ENCODE measurements around the gene ZNF783. TPM values are rescaled to one million over a fixed set of nuclear protein-coding genes. Genes with fewer than 3 reads are reported as not detected.
"Not testable (repeated sequence)": the region's sequence is repeated elsewhere in the genome, so short reads cannot be mapped to it uniquely, and the experiment has no call there.

ZNF783 gene
- total and polyA plus RNA-seq, 4 experiments from 2014 or later, result 2.7 to 43.5 (median 25.3) TPM

- Histone ChIP-seq H3K27ac (ENCODE audit: low read depth, low read length) (no peak overlapping the region), H3K27me3 (ENCODE audit: insufficient read depth, low read length) (no peaks in the 10 kb centered on the region), H3K36me3 (ENCODE audit: insufficient read depth, low read length) (no peaks in the 10 kb centered on the region), H3K9me3 (ENCODE audit: control insufficient read depth in 1 of 2, low read length in 2 of 2) (no peaks in the 10 kb centered on the region), H3K4me1 (ENCODE audit: insufficient read depth, low read length) (peaks cover 10% of the 10 kb centered on the region), H3K4me3 (ENCODE audit: low read length in 2 of 2) (peak overlapping the region; percentile 4 to 13)
- Mint-ChIP-seq H3K9me3 (peaks cover 0 to 6% (median 0%) of the 10 kb centered on the region in 8 donors), H3K27me3 (peaks cover 5% of the 10 kb centered on the region in 2 donors), H3K4me3 (peak overlapping the region; percentile 27 to 83 (median 70)), H3K27ac (peak overlapping the region in 5 of 7 donors; percentile 9 to 59 (median 42)), H3K36me3 (no peaks in the 10 kb centered on the region), H3K4me1 (peaks cover 8 to 24% (median 10%) of the 10 kb centered on the region in 4 donors)
- intact Hi-C loops (cut with micrococcal nuclease), result no loop called here
- ChIA-PET CTCF (ENCODE audit: partially characterized antibody) (no interaction called here), POLR2A (ENCODE audit: partially characterized antibody) (no interaction called here)
- no peak for DNase-seq
These were observed 60.1 kb downstream of the ZNF783 start for GRCh38 chr7:149321978-149322541.

DNA sequence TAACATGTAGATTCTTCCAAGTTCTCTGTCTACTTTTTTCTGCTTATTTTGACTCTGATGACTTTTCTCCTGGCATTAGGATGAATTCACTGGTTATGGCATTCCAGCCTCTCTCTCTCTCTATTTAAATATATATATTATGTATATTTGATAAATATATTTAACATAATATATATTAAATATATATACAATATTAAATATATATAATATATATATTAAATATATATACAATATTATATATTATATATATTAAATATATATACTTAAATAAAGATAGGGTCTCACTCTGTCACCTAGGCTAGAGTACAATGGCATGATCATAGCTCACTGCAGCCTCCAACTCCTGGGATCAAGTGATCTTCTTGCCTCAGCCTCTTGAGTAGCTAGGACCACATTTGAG is 60.7 kb downstream of the ZNF783 start:
- H3K36me3 ChIP-seq (ENCODE audit: insufficient read depth, low read length), result no peaks in the 10 kb centered on the region
- H3K4me1 Mint-ChIP-seq, result peaks cover 8 to 24% (median 10%) of the 10 kb centered on the region in 4 donors
- H3K36me3 Mint-ChIP-seq, result no peaks in the 10 kb centered on the region
- no peak overlapping the region for H3K27ac Mint-ChIP-seq
- H3K4me3 Mint-ChIP-seq, result peak overlapping the region in 2 of 8 donors; percentile 8 to 69
- H3K27me3 Mint-ChIP-seq, result peaks cover 4 to 5% of the 10 kb centered on the region in 2 donors
- DNase-seq, result no peak
- H3K27ac ChIP-seq (ENCODE audit: low read depth, low read length), result no peak overlapping the region
- ChIA-PET POLR2A (ENCODE audit: partially characterized antibody) (no interaction called here), CTCF (ENCODE audit: partially characterized antibody) (interaction anchor here (1.0 kb wide), 1 partner anchor 12 kb away, joined by 3 read pairs; no protein-coding TSS in a partner anchor)
- peaks cover 10% of the 10 kb centered on the region for H3K4me1 ChIP-seq (ENCODE audit: insufficient read depth, low read length)
- intact Hi-C loops (cut with micrococcal nuclease), result no loop called here
- no peaks in the 10 kb centered on the region for H3K9me3 ChIP-seq (ENCODE audit: control insufficient read depth in 1 of 2, low read length in 2 of 2)
- H3K27me3 ChIP-seq (ENCODE audit: insufficient read depth, low read length), result no peaks in the 10 kb centered on the region
- H3K9me3 Mint-ChIP-seq, result peaks cover 0 to 2% (median 0%) of the 10 kb centered on the region in 8 donors
- no peak overlapping the region for H3K4me3 ChIP-seq (ENCODE audit: low read length in 2 of 2)

GRCh38 chr7:149325248-149325647 is 63.3 kb downstream of the ZNF783 start:
- intact Hi-C loops (cut with micrococcal nuclease), result no loop called here
- POLR2A ChIA-PET (ENCODE audit: partially characterized antibody), result no interaction called here
- H3K27ac Mint-ChIP-seq, result no peak overlapping the region
- H3K27me3 Mint-ChIP-seq, result peaks cover 1 to 7% of the 10 kb centered on the region in 2 donors
- Histone ChIP-seq H3K27ac (ENCODE audit: low read depth, low read length) (no peak overlapping the region), H3K27me3 (ENCODE audit: insufficient read depth, low read length) (no peaks in the 10 kb centered on the region), H3K9me3 (ENCODE audit: control insufficient read depth in 1 of 2, low read length in 2 of 2) (no peaks in the 10 kb centered on the region), H3K36me3 (ENCODE audit: insufficient read depth, low read length) (no peaks in the 10 kb centered on the region), H3K4me1 (ENCODE audit: insufficient read depth, low read length) (peaks cover 10% of the 10 kb centered on the region), H3K4me3 (ENCODE audit: low read length in 2 of 2) (no peak overlapping the region)
- CTCF ChIA-PET (ENCODE audit: partially characterized antibody), result no interaction called here
- H3K36me3 Mint-ChIP-seq, result no peaks in the 10 kb centered on the region
- H3K9me3 Mint-ChIP-seq, result no peaks in the 10 kb centered on the region
- DNase-seq, result no peak
- no peak overlapping the region for H3K4me3 Mint-ChIP-seq
- H3K4me1 Mint-ChIP-seq, result peaks cover 8 to 22% (median 10%) of the 10 kb centered on the region in 4 donors

DNA sequence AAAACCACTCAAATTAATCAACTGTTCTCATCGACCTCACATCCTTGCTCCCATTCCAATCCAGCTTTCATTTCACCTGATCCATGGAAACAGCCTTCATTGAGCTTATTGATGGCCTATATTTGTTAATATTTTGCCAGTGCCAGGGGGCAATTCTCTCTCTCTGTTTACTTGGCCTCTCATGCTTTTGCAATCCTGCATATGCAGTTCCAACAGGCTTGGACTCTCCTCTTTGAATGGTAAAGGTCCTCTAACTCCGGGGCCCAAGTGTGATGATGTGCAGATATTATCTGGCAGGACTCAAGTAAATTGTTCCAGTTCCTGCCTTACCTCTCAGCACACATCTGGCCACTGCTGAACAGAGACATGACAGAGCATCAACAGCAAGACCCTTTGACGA is 67.3 kb downstream of the ZNF783 start:
- POLR2A ChIA-PET (ENCODE audit: partially characterized antibody), result no interaction called here
- CTCF ChIA-PET (ENCODE audit: partially characterized antibody), result no interaction called here

DNA sequence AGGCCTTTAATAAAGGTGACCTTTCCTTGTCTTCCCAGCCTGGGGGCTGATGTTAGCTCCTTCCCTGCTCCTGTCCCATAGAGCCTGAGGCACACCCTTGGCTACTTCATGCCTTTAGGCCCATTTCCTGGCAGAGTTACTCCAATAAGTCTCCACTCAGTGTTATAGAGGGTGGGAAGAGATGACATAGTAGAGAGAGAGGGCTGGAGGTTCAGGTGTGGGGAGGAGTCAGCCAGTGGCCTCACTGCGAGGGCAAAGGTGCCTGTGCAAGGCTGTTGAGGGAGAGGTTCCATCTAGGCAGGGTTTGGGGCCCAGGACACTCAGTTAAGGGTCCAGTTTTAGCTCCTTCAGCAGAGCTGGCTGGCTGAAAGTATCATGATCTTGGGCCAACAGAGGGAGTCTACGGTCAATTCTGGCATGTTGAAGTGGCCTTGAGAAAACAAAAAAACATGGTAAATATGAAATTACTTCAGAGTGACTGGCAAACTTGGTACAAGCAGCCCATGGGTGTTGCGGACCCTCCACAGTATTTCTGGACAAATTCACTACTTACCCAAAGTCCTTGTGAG is 67.9 kb downstream of the ZNF783 start:
- Mint-ChIP-seq H3K36me3 (no peaks in the 10 kb centered on the region), H3K27ac (no peak overlapping the region), H3K4me3 (no peak overlapping the region), H3K27me3 (peaks cover 5 to 16% of the 10 kb centered on the region in 2 donors), H3K4me1 (no peaks in the 10 kb centered on the region), H3K9me3 (peaks cover 0 to 8% (median 3%) of the 10 kb centered on the region in 8 donors)
- Histone ChIP-seq H3K4me3 (ENCODE audit: low read length in 2 of 2) (no peak overlapping the region), H3K9me3 (ENCODE audit: control insufficient read depth in 1 of 2, low read length in 2 of 2) (no peaks in the 10 kb centered on the region), H3K27me3 (ENCODE audit: insufficient read depth, low read length) (no peaks in the 10 kb centered on the region), H3K4me1 (ENCODE audit: insufficient read depth, low read length) (no peaks in the 10 kb centered on the region), H3K27ac (ENCODE audit: low read depth, low read length) (no peak overlapping the region), H3K36me3 (ENCODE audit: insufficient read depth, low read length) (no peaks in the 10 kb centered on the region)
- ChIA-PET CTCF (ENCODE audit: partially characterized antibody) (no interaction called here), POLR2A (ENCODE audit: partially characterized antibody) (no interaction called here)
- no peak for DNase-seq
- intact Hi-C loops (cut with micrococcal nuclease), result no loop called here

More for the DNA sequence above, 67.3 kb downstream of the ZNF783 start:
- H3K4me3 ChIP-seq (ENCODE audit: low read length in 2 of 2), result no peak overlapping the region
- Mint-ChIP-seq H3K4me1 (no peaks in the 10 kb centered on the region), H3K4me3 (no peak overlapping the region), H3K27me3 (peaks cover 5 to 16% of the 10 kb centered on the region in 2 donors), H3K27ac (no peak overlapping the region), H3K9me3 (peaks cover 0 to 8% (median 3%) of the 10 kb centered on the region in 8 donors), H3K36me3 (no peaks in the 10 kb centered on the region)
- intact Hi-C loops (cut with micrococcal nuclease), result no loop called here
- H3K36me3 ChIP-seq (ENCODE audit: insufficient read depth, low read length), result no peaks in the 10 kb centered on the region
- H3K9me3 ChIP-seq (ENCODE audit: control insufficient read depth in 1 of 2, low read length in 2 of 2), result no peaks in the 10 kb centered on the region
- H3K4me1 ChIP-seq (ENCODE audit: insufficient read depth, low read length), result no peaks in the 10 kb centered on the region
- no peak for DNase-seq
- no peak overlapping the region for H3K27ac ChIP-seq (ENCODE audit: low read depth, low read length)
- no peaks in the 10 kb centered on the region for H3K27me3 ChIP-seq (ENCODE audit: insufficient read depth, low read length)

GRCh38 chr7:149330914-149331567 is 69.0 kb downstream of the ZNF783 start:
- H3K36me3 Mint-ChIP-seq, result no peaks in the 10 kb centered on the region
- peaks cover 5 to 17% of the 10 kb centered on the region in 2 donors for H3K27me3 Mint-ChIP-seq
- CTCF ChIA-PET (ENCODE audit: partially characterized antibody), result no interaction called here
- no peaks in the 10 kb centered on the region for H3K4me1 ChIP-seq (ENCODE audit: insufficient read depth, low read length)
- no peaks in the 10 kb centered on the region for H3K9me3 ChIP-seq (ENCODE audit: control insufficient read depth in 1 of 2, low read length in 2 of 2)
- peak overlapping the region in 1 of 7 donors; percentile 64 for H3K27ac Mint-ChIP-seq
- no peak overlapping the region for H3K4me3 Mint-ChIP-seq
- no peaks in the 10 kb centered on the region for H3K36me3 ChIP-seq (ENCODE audit: insufficient read depth, low read length)
- POLR2A ChIA-PET (ENCODE audit: partially characterized antibody), result no interaction called here
- peaks cover 0 to 8% (median 3%) of the 10 kb centered on the region in 8 donors for H3K9me3 Mint-ChIP-seq
- no peak overlapping the region for H3K27ac ChIP-seq (ENCODE audit: low read depth, low read length)
- DNase-seq, result no peak
- intact Hi-C loops (cut with micrococcal nuclease), result no loop called here
- H3K4me1 Mint-ChIP-seq, result no peaks in the 10 kb centered on the region
- no peak overlapping the region for H3K4me3 ChIP-seq (ENCODE audit: low read length in 2 of 2)
- H3K27me3 ChIP-seq (ENCODE audit: insufficient read depth, low read length), result no peaks in the 10 kb centered on the region

GRCh38 chr7:149332602-149333320 is 70.8 kb downstream of the ZNF783 start:
- H3K9me3 Mint-ChIP-seq; H3K9me3 ChIP-seq (ENCODE audit: control insufficient read depth in 1 of 2, low read length in 2 of 2); POLR2A ChIA-PET (ENCODE audit: partially characterized antibody); H3K27ac ChIP-seq (ENCODE audit: low read depth, low read length); H3K36me3 ChIP-seq (ENCODE audit: insufficient read depth, low read length); DNase-seq; H3K27me3 ChIP-seq (ENCODE audit: insufficient read depth, low read length); H3K4me1 Mint-ChIP-seq; intact Hi-C loops (cut with micrococcal nuclease); H3K4me1 ChIP-seq (ENCODE audit: insufficient read depth, low read length); H3K4me3 Mint-ChIP-seq; H3K27ac Mint-ChIP-seq; H3K4me3 ChIP-seq (ENCODE audit: low read length in 2 of 2); H3K36me3 Mint-ChIP-seq: not testable (repeated sequence)
- CTCF ChIA-PET (ENCODE audit: partially characterized antibody), result interaction anchor here (0.6 kb wide), 1 partner anchor 72 kb away, joined by 4 read pairs; no protein-coding TSS in a partner anchor
- H3K27me3 Mint-ChIP-seq, result peaks cover 5 to 17% of the 10 kb centered on the region in 2 donors
